ENCODE data around the gene TIAM1.
A peak's percentile ranks its signal among the peaks of the same experiment; 100 is the strongest.

Gene TIAM1

DNA sequence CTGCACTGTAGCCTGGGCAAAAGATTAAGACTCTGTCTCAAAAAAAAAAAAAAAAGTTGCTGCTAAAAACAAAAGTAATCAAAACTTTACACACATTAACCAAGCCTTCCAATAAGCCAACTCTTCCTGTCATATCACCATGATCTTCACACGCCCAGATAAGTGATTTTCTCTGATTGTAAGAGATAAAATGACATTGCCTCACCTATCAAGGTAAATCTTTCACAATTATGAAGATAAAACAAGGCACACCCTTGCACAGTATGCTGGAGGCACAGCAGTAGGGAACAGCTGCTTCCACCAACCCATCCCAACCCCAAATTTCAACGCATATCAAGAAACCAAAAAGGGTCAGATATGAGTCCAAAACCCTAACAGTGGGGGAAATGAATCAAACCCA is 8.8 kb upstream of the TIAM1 start:
- no peak for DNase-seq (ENCODE audit: low spot score)

- no peak for DNase-seq (ENCODE audit: low spot score)
These were observed 7.9 kb upstream of the TIAM1 start for GRCh38 chr21:31351960-31352359.

DNA sequence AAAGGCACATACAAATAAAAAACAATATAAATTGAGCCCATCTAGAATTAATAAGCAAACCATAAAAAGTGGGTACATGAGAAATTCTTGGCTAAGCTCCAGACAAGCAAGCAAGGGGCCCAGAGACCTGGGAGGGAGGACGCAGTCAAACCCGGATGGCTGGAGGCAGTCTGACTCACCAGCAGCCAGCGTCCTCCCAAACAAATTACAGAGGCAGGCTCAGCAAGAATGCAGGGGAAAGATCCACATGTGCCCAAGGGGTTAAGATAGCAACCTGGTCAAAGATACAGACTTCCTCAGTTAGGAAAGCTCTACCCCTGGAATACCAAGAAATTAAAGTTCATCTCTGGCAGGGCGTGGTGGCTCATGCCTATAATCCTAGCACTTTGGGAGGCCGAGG is 7.4 kb upstream of the TIAM1 start:
- no peak for DNase-seq (ENCODE audit: low spot score)

GRCh38 chr21:31349208-31349607 is 5.1 kb upstream of the TIAM1 start:
- no peak for DNase-seq (ENCODE audit: low spot score)

- no peak for DNase-seq (ENCODE audit: low spot score)
These were observed 4.1 kb upstream of the TIAM1 start for GRCh38 chr21:31348188-31348587.

GRCh38 chr21:31347435-31348032 is 3.5 kb upstream of the TIAM1 start:
- peak; percentile 14 for DNase-seq (ENCODE audit: low spot score)

- no peak for DNase-seq (ENCODE audit: low spot score)
These were observed 2.3 kb upstream of the TIAM1 start for GRCh38 chr21:31346256-31346821.

GRCh38 chr21:31345136-31345535 is 1.1 kb upstream of the TIAM1 start:
- no peak for DNase-seq (ENCODE audit: low spot score)

DNA sequence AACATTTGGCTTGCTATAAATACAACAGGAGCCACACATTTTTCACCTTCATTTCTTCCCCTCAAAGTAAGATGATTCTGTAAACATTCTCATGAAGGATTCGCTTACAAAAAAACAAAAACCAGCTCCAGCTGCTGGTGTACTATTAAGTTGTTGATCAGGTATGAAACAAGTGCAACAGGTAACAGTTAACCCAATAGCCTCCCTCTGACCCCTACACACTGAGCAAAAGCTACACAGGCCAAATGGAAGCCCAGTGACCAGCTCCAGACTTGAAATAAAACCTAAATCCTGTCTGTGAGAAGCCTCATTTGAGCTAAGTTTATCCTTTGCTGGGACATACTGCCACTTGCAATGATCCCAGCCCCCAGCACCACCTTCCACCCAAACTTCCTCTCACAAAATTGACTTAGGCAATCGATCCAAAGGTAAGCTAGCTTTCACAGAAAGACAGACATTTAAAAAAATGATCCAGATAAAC is 991 bp downstream of the TIAM1 start:
- no peak for DNase-seq (ENCODE audit: low spot score)

GRCh38 chr21:31342348-31342747 is 1.7 kb downstream of the TIAM1 start:
- no peak for DNase-seq (ENCODE audit: low spot score)

- DNase-seq (ENCODE audit: low spot score) = no peak
These were observed 3.0 kb downstream of the TIAM1 start for GRCh38 chr21:31340942-31341487.

- DNase-seq (ENCODE audit: low spot score) = no peak
These were observed 3.5 kb downstream of the TIAM1 start for GRCh38 chr21:31340514-31340913.

GRCh38 chr21:31339721-31340120 is 4.3 kb downstream of the TIAM1 start:
- no peak for DNase-seq (ENCODE audit: low spot score)

- DNase-seq (ENCODE audit: low spot score) = no peak
These were observed 5.1 kb downstream of the TIAM1 start for GRCh38 chr21:31338908-31339368.

- DNase-seq (ENCODE audit: low spot score) = no peak
These were observed 5.8 kb downstream of the TIAM1 start for GRCh38 chr21:31337996-31338907.

- no peak for DNase-seq (ENCODE audit: low spot score)
These were observed 7.0 kb downstream of the TIAM1 start for GRCh38 chr21:31337086-31337485.

- DNase-seq (ENCODE audit: low spot score) = no peak
These were observed 7.4 kb downstream of the TIAM1 start for GRCh38 chr21:31336739-31337040.

- peak; percentile 13 for DNase-seq (ENCODE audit: low spot score)
These were observed 7.9 kb downstream of the TIAM1 start for GRCh38 chr21:31335957-31336738.

DNA sequence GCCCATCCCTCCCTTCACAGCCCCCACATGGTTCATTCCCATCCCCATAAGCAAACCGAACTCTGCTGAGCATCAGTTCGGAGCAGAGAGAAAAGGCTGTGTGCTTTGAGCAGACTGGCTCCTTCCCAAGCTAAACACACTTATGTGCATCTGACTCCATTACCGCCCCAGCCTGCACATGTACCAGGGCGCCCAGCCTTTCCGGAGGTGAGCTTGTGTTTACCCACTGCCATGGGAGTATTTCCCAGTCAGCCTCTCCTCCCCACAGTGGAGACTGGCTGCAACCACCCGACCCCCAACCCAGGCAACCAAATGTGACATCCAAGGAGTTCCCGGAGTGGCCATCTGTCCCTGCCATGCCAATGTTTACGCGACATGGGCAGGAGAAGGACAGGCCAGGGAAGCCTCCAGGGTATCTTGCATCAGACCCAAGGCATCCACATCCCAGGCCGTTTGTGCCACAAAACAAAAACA is 9.4 kb downstream of the TIAM1 start:
- DNase-seq (ENCODE audit: low spot score) = no peak

GRCh38 chr21:31332525-31332924 is 11.5 kb downstream of the TIAM1 start:
- DNase-seq (ENCODE audit: low spot score) = no peak

- DNase-seq (ENCODE audit: low spot score) = no peak
These were observed 12.8 kb downstream of the TIAM1 start for GRCh38 chr21:31331231-31331630.

DNA sequence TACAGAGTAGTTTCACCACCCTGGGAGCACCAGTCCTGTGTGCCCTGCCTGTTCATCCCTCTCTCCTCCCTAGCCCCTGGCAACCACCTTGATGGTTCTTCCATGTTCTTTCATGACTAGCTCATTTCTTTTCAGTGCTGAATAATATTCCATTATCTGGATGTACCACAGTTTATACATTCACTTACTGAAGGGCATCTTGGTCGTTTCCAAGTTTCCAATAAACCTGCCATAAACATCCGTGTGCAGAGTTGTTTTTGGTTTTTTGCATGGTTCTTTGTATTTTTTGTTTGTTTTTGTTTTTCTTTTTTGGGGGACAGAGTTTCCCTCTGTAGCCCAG is 13.9 kb downstream of the TIAM1 start:
- DNase-seq (ENCODE audit: low spot score) = no peak
